K562 (cell line): Measurements from ENCODE around the gene HPX. TPM values are rescaled to one million over a fixed set of nuclear protein-coding genes. Genes with fewer than 3 reads are reported as not detected.
"Not testable (repeated sequence)": the region's sequence is repeated elsewhere in the genome, so short reads cannot be mapped to it uniquely, and the experiment has no call there.

Experiments
- ATAC-seq: fragments of 200-7000 bp; cut with Tn5 transposase; 3 replicates; pipeline ENCODE4 v1.9.1; 2020; ENCODE audit warnings: moderate library complexity
- BruUV-seq: library from RNA; stranded (reverse); fragments of 400-500 nt; replicated peaks from 2 replicates; lab custom pipeline; 2021; lab: Mats Ljungman, UMichigan
- CTCF ChIA-PET: fragments of 300-600 bp; formaldehyde crosslinking; extraction: SDS; loops from one replicate; lab custom pipeline; 2021; ENCODE audit warnings: low intra/inter-chr PET ratio; lab: Yijun Ruan, JAX
- POLR2A ChIA-PET: fragments of 300-600, 350-650 bp; sonication (Branson Sonifier 250); formaldehyde crosslinking; extraction: SDS; loops from one replicate; lab custom pipeline; 2021; ENCODE audit warnings: antibody characterized with exemption, inconsistent platforms; lab: Yijun Ruan, JAX
- DNase-seq, 4 experiments: peaks; one replicate each; pipeline versions ENCODE4 v3.0.0 to v3.0.0-alpha.2; 2011 to 2018; ENCODE audit warnings: low spot score in 3 of 4, mixed read lengths in 3 of 4; ENCODE audit errors: extremely low read depth in 1 of 4
- FAIRE-seq: peaks from 2 replicates; lab custom pipeline; 2011; peaks lifted over from hg19 to GRCh38; lab: Jason Lieb, UNC
- H2AFZ ChIP-seq: 2 replicates; pipeline ENCODE4 v1.6.0; 2011; ENCODE audit warnings: low read depth, low read length, control low read depth, inconsistent platforms
- H3K27ac ChIP-seq: fragments of 200-600 bp; 3 replicates; pipeline ENCODE4 v1.8.0; 2011; ENCODE audit warnings: low read depth, mild to moderate bottlenecking, control low read depth, inconsistent platforms, low read length, moderate library complexity, mixed read lengths; ENCODE audit errors: extremely low read depth
- H3K27me3 ChIP-seq, 2 experiments: fragments of 300-600 bp in 1 of 2; 2 replicates in 1 of 2; 3 replicates in 1 of 2; pipeline versions ENCODE4 v1.6.0 to v1.8.0; 2011; ENCODE audit warnings: inconsistent platforms in 2 of 2, low read length in 2 of 2, mild to moderate bottlenecking in 1 of 2, mixed read lengths in 1 of 2, moderate library complexity in 1 of 2; ENCODE audit not compliant: control insufficient read depth in 2 of 2, insufficient read depth in 2 of 2
- H3K36me3 ChIP-seq: fragments of 300-600 bp; 3 replicates; pipeline ENCODE4 v1.8.0; 2011; ENCODE audit warnings: mild to moderate bottlenecking, low read length, inconsistent platforms; ENCODE audit not compliant: control insufficient read depth, insufficient read depth
- H3K4me1 ChIP-seq, 2 experiments: fragments of 200-600 bp in 1 of 2; replicated peaks in 1 of 2; 2 replicates in 1 of 2; 3 replicates in 1 of 2; pipeline versions ENCODE4 v1.5.1 to v1.8.0; 2011; ENCODE audit warnings: inconsistent platforms in 2 of 2, low read length in 2 of 2, mild to moderate bottlenecking in 1 of 2, mixed read lengths in 1 of 2, moderate library complexity in 1 of 2; ENCODE audit not compliant: control insufficient read depth in 2 of 2, insufficient read depth in 2 of 2
- H3K4me2 ChIP-seq: 2 replicates; pipeline ENCODE4 v1.6.1; 2011; ENCODE audit warnings: low read length, control low read depth, inconsistent platforms, mixed read lengths; ENCODE audit not compliant: insufficient read depth
- H3K4me3 ChIP-seq: fragments of 200-600 bp; sonication (generic), shearing (Covaris generic); 2 replicates; pipeline ENCODE4 v1.5.1; 2016; ENCODE audit warnings: control low read depth, inconsistent platforms
- H3K79me2 ChIP-seq: fragments of 200-600 bp; 3 replicates; pipeline ENCODE4 v1.8.0; 2011; ENCODE audit warnings: low read length, inconsistent platforms; ENCODE audit not compliant: control insufficient read depth, insufficient read depth
- H3K9ac ChIP-seq, 2 experiments: 2 replicates each; pipeline versions ENCODE4 v1.6.0 to v1.6.1; 2011; ENCODE audit warnings: low read depth in 2 of 2, low read length in 2 of 2, control low read depth in 1 of 2, inconsistent platforms in 1 of 2, mild to moderate bottlenecking in 1 of 2, mixed read lengths in 1 of 2; ENCODE audit not compliant: insufficient read depth in 1 of 2
- H3K9me1 ChIP-seq: one replicate; pipeline ENCODE4 v1.6.0; 2011; ENCODE audit warnings: inconsistent platforms, mild to moderate bottlenecking, low read length, moderate library complexity; ENCODE audit not compliant: control insufficient read depth, insufficient read depth
- H3K9me3 ChIP-seq: replicated peaks from 2 replicates; pipeline ENCODE4 v1.5.1; 2011; ENCODE audit warnings: low read depth, low read length, inconsistent platforms; ENCODE audit not compliant: control insufficient read depth, insufficient read depth
- H4K20me1 ChIP-seq: replicated peaks from 2 replicates; pipeline ENCODE4 v1.6.1; 2011; ENCODE audit warnings: low read length, inconsistent platforms, mixed read lengths; ENCODE audit not compliant: control insufficient read depth, insufficient read depth
- AFF4 ChIP-seq: sonication (generic); formaldehyde crosslinking; IDR thresholded peaks from 2 replicates; pipeline ENCODE4 v1.8.0; 2023; ENCODE audit warnings: mild to moderate bottlenecking, missing genetic modification reagents
- ETV1 ChIP-seq: fragments of 450-650 bp; conservative IDR thresholded peaks from 2 replicates; pipeline ENCODE4 v1.6.1; 2016; ENCODE audit warnings: missing genetic modification characterization, control low read depth, low read depth, missing compliant biosample characterization
- NCOA4 ChIP-seq: fragments of 450-650 bp; IDR thresholded peaks from 2 replicates; pipeline ENCODE4 v1.6.1; 2018; ENCODE audit warnings: mild to moderate bottlenecking; ENCODE audit not compliant: partially characterized antibody
- NFXL1 ChIP-seq: fragments of 450-650 bp; formaldehyde crosslinking; IDR thresholded peaks from 2 replicates; pipeline ENCODE4 v1.4.0; 2021; ENCODE audit warnings: mild to moderate bottlenecking
- PHF20 ChIP-seq: fragments of 450-650 bp; IDR thresholded peaks from 2 replicates; pipeline ENCODE4 v1.6.1; 2018; ENCODE audit not compliant: partially characterized antibody
- ZFPM2 ChIP-seq: fragments of 250-450 bp; sonication (Bioruptor Pico); IDR thresholded peaks from 2 replicates; pipeline ENCODE4 v1.5.1; 2022; ENCODE audit warnings: mild to moderate bottlenecking
- ZSCAN32 ChIP-seq: fragments of 450-650 bp; formaldehyde crosslinking; IDR thresholded peaks from 2 replicates; pipeline ENCODE4 v1.4.0; 2020; ENCODE audit warnings: mild to moderate bottlenecking, moderate library complexity
- WGBS: fragments of 100-300 bp; shearing (Covaris generic); methylation state at CpG from one replicate; pipeline ENCODE4 v1.1.6; 2016; ENCODE audit warnings: low coverage, mixed read lengths; ENCODE audit not compliant: insufficient coverage; ENCODE audit errors: missing lambda C conversion rate; 5-methylcytosine and 5-hydroxymethylcytosine counted together
- in situ Hi-C: fragments of 300-500 bp; cut with MboI; formaldehyde crosslinking; loops from 4 replicates; pipeline ENCODE4 v1.15.0; 2018; ENCODE audit warnings: inconsistent platforms, mixed read lengths
- intact Hi-C: fragments of 100-400 bp; cut with micrococcal nuclease; formaldehyde crosslinking; loops from 2 replicates; pipeline ENCODE4 v1.14.2; 2022
- polyA plus RNA-seq, 8 experiments: library from polyadenylated mRNA; depleted of rRNA in 4 of 8; stranded (reverse) in 5 of 8; unstranded in 3 of 8; fragments of >200 nt; fragmentation: Nextera tagmentation in 2 of 8; fragmentation: Illumina TruSeq in 1 of 8; extraction: Ambion mirVana in 2 of 8; extraction: Trizol in 1 of 8; gene quantifications; 2 replicates each; pipeline versions ENCODE4 v1.2.1 to v1.2.3, GENCODE V29; 2011 to 2014; ENCODE audit warnings: inconsistent platforms in 1 of 8, missing spikeins in 1 of 8
- total RNA-seq, 7 experiments: library from RNA; depleted of rRNA in 6 of 7; stranded (reverse); fragments of >200 nt in 6 of 7; fragmentation: Illumina TruSeq in 2 of 7; extraction: Trizol in 2 of 7; gene quantifications; 2 replicates each; pipeline versions ENCODE4 v1.2.1 to v1.2.3, GENCODE V29; 2011 to 2021; ENCODE audit warnings: low replicate concordance in 1 of 7

The HPX gene
- total and polyA plus RNA-seq, 9 of the 15 experiments (the other 6 are each of a cell fraction or from before 2014, with no cell fraction given) = 0.12 to 1.2 (median 0.49) TPM; not detected in 1

- TF ChIP-seq AFF4 (CRISPR knock-in tag) = no peak
- no peak for TF ChIP-seq ETV1
- no peak for TF ChIP-seq NFXL1 (CRISPR knock-in tag)
- no peak for TF ChIP-seq ZSCAN32 (CRISPR knock-in tag)
- TF ChIP-seq NCOA4 = no peak
- no peak for TF ChIP-seq PHF20
- no peak for TF ChIP-seq ZFPM2 (CRISPR knock-in tag)
These were observed 46.7 kb downstream of the HPX start (continued) for GRCh38 chr11:6393989-6394670.

- 80% methylated on average over 3 of the region's 4 CpGs for WGBS
These were observed 48.5 kb downstream of the HPX start for GRCh38 chr11:6392251-6392650.

More at GRCh38 chr11:6392251-6392650, 48.5 kb downstream of the HPX start:
- in situ Hi-C loops, H3K9ac ChIP-seq, H3K9me1 ChIP-seq, FAIRE-seq, DNase-seq, H2AFZ ChIP-seq, intact Hi-C loops, POLR2A ChIA-PET, H3K27me3 ChIP-seq, H3K4me2 ChIP-seq, BruUV-seq, CTCF ChIA-PET, H3K4me3 ChIP-seq, H3K79me2 ChIP-seq, ATAC-seq, H3K36me3 ChIP-seq, H3K9me3 ChIP-seq, H4K20me1 ChIP-seq, H3K27ac ChIP-seq: not testable (repeated sequence)
- peaks cover 22 to 32% of the 10 kb centered on the region in 2 experiments for H3K4me1 ChIP-seq
